ENCODE measurements around the gene CFAP299.

Gene CFAP299

DNA sequence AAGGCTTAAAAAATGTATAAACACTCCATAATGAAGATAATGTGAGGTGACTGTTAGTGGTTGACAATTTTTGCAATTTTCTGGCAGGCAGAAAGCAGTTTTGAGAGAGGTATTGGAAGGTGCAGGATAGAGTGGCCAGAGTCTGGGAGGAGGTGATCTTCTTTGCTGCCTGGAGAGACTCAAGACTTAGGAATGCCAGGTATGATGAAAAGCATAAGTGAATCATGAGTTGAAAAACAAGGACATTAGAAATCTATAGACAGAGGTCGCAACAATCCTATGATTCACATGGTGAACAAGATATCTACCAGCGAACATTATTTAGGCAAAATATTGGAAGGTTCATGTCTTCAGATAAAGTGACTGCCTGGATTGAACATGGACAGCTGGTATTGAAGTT lies 118.5 kb downstream of the CFAP299 start:
- Histone ChIP-seq H3K79me2 (ENCODE audit: control insufficient read depth, insufficient read depth, low read length) (no peaks in the 10 kb centered on the region), H3K27ac (ENCODE audit: low read depth, low read length) (no peak overlapping the region), H3K4me2 (ENCODE audit: low read length) (no peak overlapping the region), H3K56ac (ENCODE audit: low read length) (no peak overlapping the region), H3K18ac (ENCODE audit: low read length) (no peak overlapping the region), H3K36me3 (ENCODE audit: control insufficient read depth, insufficient read depth, low read length) (no peaks in the 10 kb centered on the region), H2BK5ac (ENCODE audit: low read length) (no peak overlapping the region), H2BK120ac (ENCODE audit: low read depth, low read length) (no peak overlapping the region), H4K5ac (ENCODE audit: low read length) (no peak overlapping the region), H3K9ac (ENCODE audit: low read length) (no peak overlapping the region), H3K27me3 (ENCODE audit: insufficient read depth, low read length, poor library complexity) (no peaks in the 10 kb centered on the region), H2BK15ac (replicated peaks; ENCODE audit: low read depth) (no peak overlapping the region), H3K4ac (ENCODE audit: low read depth, low read length) (no peak overlapping the region), H3K4me3 (ENCODE audit: low read length) (no peak overlapping the region), H3K4me1 (ENCODE audit: control insufficient read depth, low read depth, low read length) (no peaks in the 10 kb centered on the region), H3K79me1 (ENCODE audit: low read length) (no peaks in the 10 kb centered on the region), H2AK5ac (ENCODE audit: low read length) (no peak overlapping the region), H3K23ac (ENCODE audit: low read length) (no peak overlapping the region), H4K8ac (ENCODE audit: low read depth, low read length) (no peak overlapping the region)
- WGBS (ENCODE audit: extremely low coverage, insufficient coverage, low lambda C conversion rate) = no CpG with 5 or more reads among the region's 2 CpGs
- peak; percentile 32 for DNase-seq

DNA sequence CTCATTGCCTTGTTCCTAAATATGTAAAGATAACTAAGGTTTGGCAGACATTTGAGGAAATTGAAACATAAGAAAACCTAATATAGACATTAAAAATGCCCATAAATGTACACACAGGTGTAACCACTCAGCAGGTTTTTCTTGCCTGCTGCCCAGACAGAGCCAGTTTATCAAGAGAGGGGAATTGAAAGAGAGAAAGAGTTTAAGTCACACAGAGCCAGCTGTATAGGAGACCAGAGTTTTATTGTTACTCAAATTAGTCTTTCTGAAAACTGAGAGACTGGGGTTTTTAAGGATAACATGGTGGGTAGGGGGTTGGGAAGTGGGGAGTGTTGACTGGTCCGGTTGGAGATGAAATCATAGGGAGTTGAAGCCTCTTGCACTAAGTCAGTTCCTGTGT lies 119.0 kb downstream of the CFAP299 start:
- no peak overlapping the region for H2AK5ac ChIP-seq (ENCODE audit: low read length)
- no peaks in the 10 kb centered on the region for H3K36me3 ChIP-seq (ENCODE audit: control insufficient read depth, insufficient read depth, low read length)
- no CpG with 5 or more reads among the region's 1 CpG for WGBS (ENCODE audit: extremely low coverage, insufficient coverage, low lambda C conversion rate)
- DNase-seq = no peak
- no peak overlapping the region for H3K4me3 ChIP-seq (ENCODE audit: low read length)
- no peak overlapping the region for H2BK15ac ChIP-seq (replicated peaks; ENCODE audit: low read depth)
- no peak overlapping the region for H3K56ac ChIP-seq (ENCODE audit: low read length)
- H3K79me1 ChIP-seq (ENCODE audit: low read length) = no peaks in the 10 kb centered on the region
- no peak overlapping the region for H3K23ac ChIP-seq (ENCODE audit: low read length)
- H3K4me1 ChIP-seq (ENCODE audit: control insufficient read depth, low read depth, low read length) = no peaks in the 10 kb centered on the region
- no peak overlapping the region for H3K18ac ChIP-seq (ENCODE audit: low read length)
- no peak overlapping the region for H3K4ac ChIP-seq (ENCODE audit: low read depth, low read length)
- H2BK5ac ChIP-seq (ENCODE audit: low read length) = no peak overlapping the region
- no peak overlapping the region for H4K8ac ChIP-seq (ENCODE audit: low read depth, low read length)
- no peaks in the 10 kb centered on the region for H3K79me2 ChIP-seq (ENCODE audit: control insufficient read depth, insufficient read depth, low read length)
- H3K27ac ChIP-seq (ENCODE audit: low read depth, low read length) = no peak overlapping the region
- H3K4me2 ChIP-seq (ENCODE audit: low read length) = no peak overlapping the region
- H3K27me3 ChIP-seq (ENCODE audit: insufficient read depth, low read length, poor library complexity) = no peaks in the 10 kb centered on the region
- H3K9ac ChIP-seq (ENCODE audit: low read length) = no peak overlapping the region
- no peak overlapping the region for H4K5ac ChIP-seq (ENCODE audit: low read length)
- H2BK120ac ChIP-seq (ENCODE audit: low read depth, low read length) = no peak overlapping the region

DNA sequence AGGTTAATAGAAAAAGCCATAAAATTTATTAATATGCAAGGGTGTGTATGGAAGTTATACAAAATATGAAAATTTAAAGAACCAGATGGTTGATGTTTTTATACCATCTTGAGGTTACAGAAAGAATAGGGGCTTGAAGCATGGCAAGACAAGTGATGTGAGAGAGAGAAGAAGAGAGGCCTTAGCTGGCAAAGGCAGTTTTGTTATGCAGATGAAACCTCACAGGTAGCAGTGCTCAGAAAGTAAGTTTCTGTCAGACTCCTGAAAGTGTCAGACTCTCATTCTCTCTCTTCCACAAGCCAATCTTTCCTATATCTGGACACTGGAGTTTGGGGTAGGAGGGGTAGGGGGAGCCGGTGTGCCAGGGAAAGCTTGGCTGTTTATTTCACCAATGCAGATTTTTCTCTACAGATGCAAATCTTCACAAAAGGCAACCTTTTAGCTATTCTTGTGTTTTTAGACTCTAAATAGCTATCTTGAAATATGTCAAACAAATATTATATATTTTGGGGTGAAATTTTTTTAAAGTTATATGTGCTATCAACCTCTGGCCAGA lies 124.5 kb downstream of the CFAP299 start:
- no peak overlapping the region for H2BK5ac ChIP-seq (ENCODE audit: low read length)

DNA sequence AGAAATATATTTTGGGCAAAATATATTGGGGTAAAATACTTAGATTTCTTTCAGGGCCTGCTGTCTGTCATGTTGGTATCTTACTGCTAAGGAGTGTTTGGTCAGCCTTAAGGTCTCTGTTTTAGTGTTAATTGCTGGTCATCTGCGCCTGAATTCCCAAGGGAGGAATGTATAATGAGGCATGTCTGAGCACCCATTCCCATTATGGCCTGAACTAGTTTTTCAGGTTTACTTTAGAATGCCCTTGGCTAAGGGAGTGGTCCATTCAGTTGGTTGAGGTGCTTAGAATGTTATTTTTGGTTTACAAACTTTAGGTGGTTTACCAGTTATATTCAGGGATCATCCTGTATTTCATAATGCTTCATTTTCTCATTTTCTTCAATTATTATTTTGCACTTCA lies 125.9 kb downstream of the CFAP299 start:
- Histone ChIP-seq H2BK5ac (ENCODE audit: low read length) (no peak overlapping the region), H3K79me2 (ENCODE audit: control insufficient read depth, insufficient read depth, low read length) (no peaks in the 10 kb centered on the region), H3K27ac (ENCODE audit: low read depth, low read length) (no peak overlapping the region), H2AK5ac (ENCODE audit: low read length) (no peak overlapping the region), H2BK15ac (replicated peaks; ENCODE audit: low read depth) (no peak overlapping the region), H3K4me2 (ENCODE audit: low read length) (no peak overlapping the region), H3K27me3 (ENCODE audit: insufficient read depth, low read length, poor library complexity) (no peaks in the 10 kb centered on the region), H3K18ac (ENCODE audit: low read length) (no peak overlapping the region), H3K9ac (ENCODE audit: low read length) (no peak overlapping the region), H4K5ac (ENCODE audit: low read length) (no peak overlapping the region), H3K4me1 (ENCODE audit: control insufficient read depth, low read depth, low read length) (no peaks in the 10 kb centered on the region), H3K79me1 (ENCODE audit: low read length) (no peaks in the 10 kb centered on the region), H3K23ac (ENCODE audit: low read length) (no peak overlapping the region), H3K56ac (ENCODE audit: low read length) (no peak overlapping the region), H2BK120ac (ENCODE audit: low read depth, low read length) (no peak overlapping the region), H3K36me3 (ENCODE audit: control insufficient read depth, insufficient read depth, low read length) (no peaks in the 10 kb centered on the region), H4K8ac (ENCODE audit: low read depth, low read length) (no peak overlapping the region), H3K4me3 (ENCODE audit: low read length) (no peak overlapping the region), H3K4ac (ENCODE audit: low read depth, low read length) (no peak overlapping the region)
- peak; percentile 59 for DNase-seq
- no CpG with 5 or more reads among the region's 1 CpG for WGBS (ENCODE audit: extremely low coverage, insufficient coverage, low lambda C conversion rate)

More for the DNA sequence above, 124.5 kb downstream of the CFAP299 start:
- Histone ChIP-seq H4K5ac (ENCODE audit: low read length) (no peak overlapping the region), H3K27ac (ENCODE audit: low read depth, low read length) (no peak overlapping the region), H3K18ac (ENCODE audit: low read length) (no peak overlapping the region), H3K36me3 (ENCODE audit: control insufficient read depth, insufficient read depth, low read length) (no peaks in the 10 kb centered on the region), H2AK5ac (ENCODE audit: low read length) (no peak overlapping the region), H4K8ac (ENCODE audit: low read depth, low read length) (no peak overlapping the region), H3K79me2 (ENCODE audit: control insufficient read depth, insufficient read depth, low read length) (no peaks in the 10 kb centered on the region), H3K4me3 (ENCODE audit: low read length) (no peak overlapping the region), H2BK120ac (ENCODE audit: low read depth, low read length) (no peak overlapping the region), H3K23ac (ENCODE audit: low read length) (no peak overlapping the region), H3K4me2 (ENCODE audit: low read length) (no peak overlapping the region), H3K79me1 (ENCODE audit: low read length) (no peaks in the 10 kb centered on the region), H3K56ac (ENCODE audit: low read length) (no peak overlapping the region), H3K4me1 (ENCODE audit: control insufficient read depth, low read depth, low read length) (no peaks in the 10 kb centered on the region), H3K27me3 (ENCODE audit: insufficient read depth, low read length, poor library complexity) (no peaks in the 10 kb centered on the region), H3K9ac (ENCODE audit: low read length) (no peak overlapping the region), H2BK15ac (replicated peaks; ENCODE audit: low read depth) (no peak overlapping the region), H3K4ac (ENCODE audit: low read depth, low read length) (no peak overlapping the region)
- no CpG with 5 or more reads among the region's 1 CpG for WGBS (ENCODE audit: extremely low coverage, insufficient coverage, low lambda C conversion rate)
- no peak for DNase-seq

DNA sequence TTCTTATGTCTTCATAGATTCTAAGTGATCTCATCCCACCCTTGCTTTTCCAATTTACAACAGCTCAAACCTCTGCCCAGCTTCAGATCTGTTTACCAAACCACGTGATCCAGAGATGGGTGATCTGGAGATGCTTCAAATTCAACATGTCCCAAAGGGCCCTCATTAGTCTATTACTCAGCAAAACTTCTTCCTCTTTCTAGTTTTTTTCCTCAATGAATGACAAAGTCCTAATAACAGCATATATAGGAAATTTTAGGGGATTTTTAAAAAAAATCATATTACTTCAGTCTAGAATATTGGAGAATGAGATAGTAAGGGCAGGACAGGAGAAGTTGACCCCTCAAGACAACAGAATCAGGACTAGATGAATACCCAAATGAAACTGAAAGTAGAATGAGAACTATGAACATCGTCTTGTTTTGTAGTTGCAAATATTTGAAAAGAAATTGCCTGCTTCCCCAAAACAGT lies 127.1 kb downstream of the CFAP299 start:
- WGBS (ENCODE audit: extremely low coverage, insufficient coverage, low lambda C conversion rate) = no CpG with 5 or more reads among the region's 2 CpGs
- Histone ChIP-seq H2BK15ac (replicated peaks; ENCODE audit: low read depth) (no peak overlapping the region), H3K4ac (ENCODE audit: low read depth, low read length) (no peak overlapping the region), H2BK5ac (ENCODE audit: low read length) (no peak overlapping the region), H2BK120ac (ENCODE audit: low read depth, low read length) (no peak overlapping the region), H3K36me3 (ENCODE audit: control insufficient read depth, insufficient read depth, low read length) (no peaks in the 10 kb centered on the region), H3K4me2 (ENCODE audit: low read length) (no peak overlapping the region), H3K4me3 (ENCODE audit: low read length) (no peak overlapping the region), H4K5ac (ENCODE audit: low read length) (no peak overlapping the region), H3K27ac (ENCODE audit: low read depth, low read length) (no peak overlapping the region), H3K56ac (ENCODE audit: low read length) (no peak overlapping the region), H2AK5ac (ENCODE audit: low read length) (no peak overlapping the region), H3K79me1 (ENCODE audit: low read length) (no peaks in the 10 kb centered on the region), H3K4me1 (ENCODE audit: control insufficient read depth, low read depth, low read length) (no peaks in the 10 kb centered on the region), H3K27me3 (ENCODE audit: insufficient read depth, low read length, poor library complexity) (no peaks in the 10 kb centered on the region), H3K9ac (ENCODE audit: low read length) (no peak overlapping the region), H4K8ac (ENCODE audit: low read depth, low read length) (no peak overlapping the region), H3K23ac (ENCODE audit: low read length) (no peak overlapping the region), H3K18ac (ENCODE audit: low read length) (no peak overlapping the region), H3K79me2 (ENCODE audit: control insufficient read depth, insufficient read depth, low read length) (no peaks in the 10 kb centered on the region)
- DNase-seq = no peak

DNA sequence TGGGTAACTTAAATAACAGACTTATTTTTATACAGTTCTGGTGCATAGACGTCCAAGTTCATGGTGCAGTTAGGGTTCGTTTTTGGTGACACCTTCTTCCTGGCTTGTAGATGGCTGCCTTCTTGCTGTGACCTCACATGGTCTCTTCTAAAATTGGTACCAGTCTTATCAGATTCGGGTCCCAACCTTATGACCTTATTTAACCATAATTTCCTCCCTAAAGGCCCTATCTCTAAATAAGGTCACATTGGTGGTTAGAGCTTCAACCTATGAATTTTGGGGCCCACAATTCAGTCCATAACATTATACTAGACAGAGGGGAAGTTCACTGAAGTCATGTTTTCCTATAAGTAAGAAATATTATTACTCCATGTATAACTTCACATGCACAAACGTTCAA lies 128.0 kb downstream of the CFAP299 start:
- H3K4me2 ChIP-seq (ENCODE audit: low read length) = no peak overlapping the region
- no peak overlapping the region for H3K27ac ChIP-seq (ENCODE audit: low read depth, low read length)
- WGBS (ENCODE audit: extremely low coverage, insufficient coverage, low lambda C conversion rate) = no CpG with 5 or more reads among the region's 4 CpGs
- H2BK120ac ChIP-seq (ENCODE audit: low read depth, low read length) = no peak overlapping the region
- no peak for DNase-seq
- no peak overlapping the region for H3K18ac ChIP-seq (ENCODE audit: low read length)
- no peaks in the 10 kb centered on the region for H3K79me1 ChIP-seq (ENCODE audit: low read length)
- H3K27me3 ChIP-seq (ENCODE audit: insufficient read depth, low read length, poor library complexity) = no peaks in the 10 kb centered on the region
- no peaks in the 10 kb centered on the region for H3K4me1 ChIP-seq (ENCODE audit: control insufficient read depth, low read depth, low read length)
- H3K4me3 ChIP-seq (ENCODE audit: low read length) = no peak overlapping the region
- no peak overlapping the region for H3K9ac ChIP-seq (ENCODE audit: low read length)
- no peak overlapping the region for H2BK15ac ChIP-seq (replicated peaks; ENCODE audit: low read depth)
- no peak overlapping the region for H4K8ac ChIP-seq (ENCODE audit: low read depth, low read length)
- H2BK5ac ChIP-seq (ENCODE audit: low read length) = no peak overlapping the region
- H3K36me3 ChIP-seq (ENCODE audit: control insufficient read depth, insufficient read depth, low read length) = no peaks in the 10 kb centered on the region
- no peak overlapping the region for H3K4ac ChIP-seq (ENCODE audit: low read depth, low read length)
- no peak overlapping the region for H4K5ac ChIP-seq (ENCODE audit: low read length)
- H3K23ac ChIP-seq (ENCODE audit: low read length) = no peak overlapping the region
- H3K56ac ChIP-seq (ENCODE audit: low read length) = no peak overlapping the region
- H2AK5ac ChIP-seq (ENCODE audit: low read length) = no peak overlapping the region
- no peaks in the 10 kb centered on the region for H3K79me2 ChIP-seq (ENCODE audit: control insufficient read depth, insufficient read depth, low read length)

Measured in mesendoderm (in vitro differentiated cells).